Ovary (tissue), 9 donors: Measurements from ENCODE around the gene TOB1. TPM values are rescaled to one million over a fixed set of nuclear protein-coding genes. Genes with fewer than 3 reads are reported as not detected.

ENCODE experiments used
- DNase-seq, 5 donors: peaks; one replicate each; pipeline ENCODE4 v3.0.0-alpha.2; 2019 to 2020
- H3K27ac ChIP-seq, 2 donors: fragments of 200-600 bp; one replicate each; pipeline versions ENCODE4 v1.5.1 to v1.8.0; 2019 to 2022
- H3K27me3 ChIP-seq: fragments of 200-600 bp; one replicate; pipeline ENCODE4 v1.8.0; 2022
- H3K36me3 ChIP-seq: fragments of 200-600 bp; sonication (generic); one replicate; pipeline ENCODE4 v1.5.1; 2019
- H3K4me1 ChIP-seq: one replicate; pipeline ENCODE4 v1.8.1; 2013; ENCODE audit warnings: mild to moderate bottlenecking, moderate library complexity; ENCODE audit not compliant: insufficient read depth
- H3K4me3 ChIP-seq: fragments of 200-600 bp; sonication (generic); one replicate; pipeline ENCODE4 v1.5.1; 2017
- H3K9me3 ChIP-seq, 2 donors: fragments of 200-600 bp in 1 of 2; sonication (generic) in 1 of 2; one replicate each; pipeline versions ENCODE4 v1.5.1 to v1.8.1; 2013 to 2019; ENCODE audit warnings: mild to moderate bottlenecking in 1 of 2, moderate library complexity in 1 of 2
- CTCF ChIP-seq, 3 donors: fragments of 450-650 bp in 2 of 3; fragments of 200-600 bp in 1 of 3; IDR thresholded peaks; one replicate each; pipeline versions ENCODE4 v1.5.1 to v1.8.0; 2016 to 2022; ENCODE audit warnings: antibody characterized with exemption in 3 of 3, mild to moderate bottlenecking in 1 of 3
- EP300 ChIP-seq: sonication (generic); formaldehyde crosslinking; IDR thresholded peaks from one replicate; pipeline ENCODE4 v1.6.1; 2017; ENCODE audit warnings: antibody characterized with exemption
- POLR2A ChIP-seq: fragments of 450-650 bp; IDR thresholded peaks from one replicate; pipeline ENCODE4 v1.6.1; 2017; ENCODE audit warnings: antibody characterized with exemption, mild to moderate bottlenecking, moderate library complexity
- WGBS, 3 donors: extraction: QIAGEN DNeasy Blood & Tissue Kit in 1 of 3; methylation state at CpG; one replicate each; pipeline versions ENCODE4 v1.1.5 to v1.1.7; 2013 to 2017; 5-methylcytosine and 5-hydroxymethylcytosine counted together
- intact Hi-C, 4 donors: fragments of 100-400 bp; cut with DNase I; formaldehyde crosslinking; loops; one replicate each; pipeline versions ENCODE4 v1.11.0 to v1.15.1; 2022 to 2023
- polyA plus RNA-seq, 2 donors: library from polyadenylated mRNA; stranded (reverse); fragments of 200-250 nt in 1 of 2; fragments of 350-450 nt in 1 of 2; fragmentation: Illumina TruSeq in 1 of 2; extraction: RNeasy Lipid Tissue Mini Kit (QIAGEN cat#74804) in 1 of 2; gene quantifications; one replicate each; pipeline ENCODE4 v1.2.3, GENCODE V29; 2013 to 2014
- total RNA-seq, 7 donors: library from RNA; depleted of rRNA in 2 of 7; stranded (reverse); fragments of >200 nt in 2 of 7; fragmentation: NEBNext Ultra II Directional in 3 of 7; extraction: Animal tissue kit (Norgen Biotek cat#: 25700) in 3 of 7; gene quantifications; one replicate each; pipeline versions ENCODE4 v1.1.0 to v1.2.4, GENCODE V29; 2016 to 2023
- donor health status: DM: no; HTN: no; CAD: no; lungs with moderate emphysema.
- donor health status: DM: no; HTN: no; CAD: no.
- donor health status: Bipolar disorder and iron deficiency.
- donor health status: DM: yes; HTN: yes; CAD: no.
- donor health status: DM: no; HTN: no; CAD: no.
- donor health status: DM: yes; HTN: yes; CAD: no.

Gene TOB1
- total and polyA plus RNA-seq, 9 donors, result 19.6 to 150 (median 72.1) TPM

GRCh38 chr17:50830352-50830751 is 35.8 kb downstream of the TOB1 start:
- Histone ChIP-seq H3K36me3 (no peaks in the 10 kb centered on the region), H3K27me3 (no peaks in the 10 kb centered on the region), H3K4me1 (peaks cover 20% of the 10 kb centered on the region), H3K4me3 (no peak overlapping the region), H3K27ac (peak overlapping the region; percentile 14 to 92), H3K9me3 (no peaks in the 10 kb centered on the region)
- intact Hi-C loops, result loop anchor here in 2 of 4 donors (5.0 to 10.0 kb wide), 2 partner anchors 283 to 286 kb away; partner anchors contain the start of gene SPATA20 (in 2 of the 2)
- TF ChIP-seq EP300, result no peak
- TF ChIP-seq CTCF (IDR thresholded peaks at IDR 0.05), result no peak
- no peak for TF ChIP-seq POLR2A
- DNase-seq, result peak in 3 of 5 donors; percentile 36 to 63 (median 46)
- 55 to 63% (median 59%) methylated on average over 5 of the region's 5 CpGs for WGBS, 3 donors

- Histone ChIP-seq H3K4me3 (no peak overlapping the region), H3K36me3 (no peaks in the 10 kb centered on the region), H3K27me3 (no peaks in the 10 kb centered on the region), H3K27ac (peak overlapping the region in 1 of 2 donors; percentile 92), H3K4me1 (peaks cover 15% of the 10 kb centered on the region), H3K9me3 (no peaks in the 10 kb centered on the region)
- peak in 1 of 5 donors; percentile 25 for DNase-seq
- TF ChIP-seq CTCF (IDR thresholded peaks at IDR 0.05) (no peak), POLR2A (no peak), EP300 (no peak)
- intact Hi-C loops, result no loop called here
- 57 to 77% (median 75%) methylated on average over 6 of the region's 6 CpGs for WGBS, 3 donors
Measured at GRCh38 chr17:50829332-50829731, 36.8 kb downstream of the TOB1 start.

GRCh38 chr17:50828508-50829170 is 37.5 kb downstream of the TOB1 start:
- intact Hi-C loops, result no loop called here
- no peak for TF ChIP-seq EP300
- TF ChIP-seq CTCF (IDR thresholded peaks at IDR 0.05), result no peak
- TF ChIP-seq POLR2A, result no peak
- H3K36me3 ChIP-seq, result no peaks in the 10 kb centered on the region
- no peak overlapping the region for H3K4me3 ChIP-seq
- peak in 1 of 5 donors; percentile 33 for DNase-seq
- no peaks in the 10 kb centered on the region for H3K9me3 ChIP-seq
- 60 to 65% (median 64%) methylated on average over 6 of the region's 6 CpGs for WGBS, 3 donors
- no peaks in the 10 kb centered on the region for H3K27me3 ChIP-seq
- peaks cover 15% of the 10 kb centered on the region for H3K4me1 ChIP-seq
- H3K27ac ChIP-seq, result peak overlapping the region in 1 of 2 donors; percentile 92

GRCh38 chr17:50825188-50825587 is 41.0 kb downstream of the TOB1 start:
- no peak overlapping the region for H3K27ac ChIP-seq
- intact Hi-C loops, result no loop called here
- no peak for TF ChIP-seq POLR2A
- TF ChIP-seq CTCF (IDR thresholded peaks at IDR 0.05), result no peak
- TF ChIP-seq EP300, result no peak
- H3K4me3 ChIP-seq, result no peak overlapping the region
- H3K36me3 ChIP-seq, result no peaks in the 10 kb centered on the region
- no peak for DNase-seq
- H3K27me3 ChIP-seq, result no peaks in the 10 kb centered on the region
- peaks cover 4% of the 10 kb centered on the region for H3K4me1 ChIP-seq
- H3K9me3 ChIP-seq, result no peaks in the 10 kb centered on the region
